Aorta (tissue), 5 donors: ENCODE measurements around the gene BRWD1. TPM values are rescaled to one million over a fixed set of nuclear protein-coding genes. Genes with fewer than 3 reads are reported as not detected.

Source experiments
- ATAC-seq: fragments of 200-7000 bp; cut with Tn5 transposase; one replicate; pipeline ENCODE4 v1.9.1; 2022; ENCODE audit warnings: moderate library complexity; ENCODE audit not compliant: low FRiP score
- DNase-seq, 2 donors: peaks; one replicate each; pipeline ENCODE4 v3.0.0-alpha.2; 2020
- H3K27ac ChIP-seq, 2 donors: one replicate each; pipeline ENCODE4 v1.5.1; 2013; ENCODE audit warnings: low read length in 2 of 2, mild to moderate bottlenecking in 2 of 2, moderate library complexity in 2 of 2, control low read depth in 1 of 2, inconsistent platforms in 1 of 2, low read depth in 1 of 2
- H3K27me3 ChIP-seq, 2 donors: one replicate each; pipeline ENCODE4 v1.6.1; 2013; ENCODE audit warnings: control low read depth in 1 of 2, low read length in 1 of 2, mild to moderate bottlenecking in 1 of 2, moderate library complexity in 1 of 2; ENCODE audit not compliant: insufficient read depth in 2 of 2, control insufficient read depth in 1 of 2
- H3K36me3 ChIP-seq, 2 donors: one replicate each; pipeline ENCODE4 v1.6.1; 2013; ENCODE audit warnings: control low read depth in 1 of 2, low read length in 1 of 2, mild to moderate bottlenecking in 1 of 2; ENCODE audit not compliant: insufficient read depth in 2 of 2, control insufficient read depth in 1 of 2
- H3K4me1 ChIP-seq, 2 donors: one replicate each; pipeline ENCODE4 v1.6.1; 2013; ENCODE audit warnings: low read length in 2 of 2, control low read depth in 1 of 2, mild to moderate bottlenecking in 1 of 2, moderate library complexity in 1 of 2; ENCODE audit not compliant: insufficient read depth in 2 of 2, control insufficient read depth in 1 of 2
- H3K4me3 ChIP-seq, 2 donors: one replicate each; pipeline ENCODE4 v1.5.1; 2013; ENCODE audit warnings: low read length in 2 of 2, control low read depth in 1 of 2, mild to moderate bottlenecking in 1 of 2
- H3K9me3 ChIP-seq: one replicate; pipeline ENCODE4 v1.6.1; 2013; ENCODE audit warnings: mild to moderate bottlenecking, low read length; ENCODE audit not compliant: control insufficient read depth
- WGBS, 2 donors: extraction: QIAGEN DNeasy Blood & Tissue Kit; methylation state at CpG; one replicate each; pipeline ENCODE4 v1.1.7; 2013; 5-methylcytosine and 5-hydroxymethylcytosine counted together
- intact Hi-C, 2 donors: fragments of 100-400 bp; cut with DNase I; formaldehyde crosslinking; loops; one replicate each; pipeline versions ENCODE4 v1.14.2 to v1.15.0; 2022
- polyA plus RNA-seq, 2 donors: library from polyadenylated mRNA; stranded (reverse); fragments of 200-250 nt; gene quantifications; one replicate each; pipeline ENCODE4 v1.2.3, GENCODE V29; 2013
- total RNA-seq, 2 donors: library from RNA; stranded (reverse); fragmentation: NEBNext Ultra II Directional; extraction: Animal tissue kit (Norgen Biotek cat#: 25700); gene quantifications; one replicate each; pipeline ENCODE4 v1.2.1, GENCODE V29; 2021
- donor health status: healthy with polysubstance abuse.
- donor health status: Bipolar disorder and iron deficiency.
- donor health status: DM: no; HTN: no; CAD: no.
- donor health status: DM: no; HTN: no; CAD: no.
- donor health status: DM: yes; HTN: yes; CAD: no.

Gene BRWD1
- total and polyA plus RNA-seq, 4 donors, result 10.0 to 68.5 (median 28.4) TPM

DNA sequence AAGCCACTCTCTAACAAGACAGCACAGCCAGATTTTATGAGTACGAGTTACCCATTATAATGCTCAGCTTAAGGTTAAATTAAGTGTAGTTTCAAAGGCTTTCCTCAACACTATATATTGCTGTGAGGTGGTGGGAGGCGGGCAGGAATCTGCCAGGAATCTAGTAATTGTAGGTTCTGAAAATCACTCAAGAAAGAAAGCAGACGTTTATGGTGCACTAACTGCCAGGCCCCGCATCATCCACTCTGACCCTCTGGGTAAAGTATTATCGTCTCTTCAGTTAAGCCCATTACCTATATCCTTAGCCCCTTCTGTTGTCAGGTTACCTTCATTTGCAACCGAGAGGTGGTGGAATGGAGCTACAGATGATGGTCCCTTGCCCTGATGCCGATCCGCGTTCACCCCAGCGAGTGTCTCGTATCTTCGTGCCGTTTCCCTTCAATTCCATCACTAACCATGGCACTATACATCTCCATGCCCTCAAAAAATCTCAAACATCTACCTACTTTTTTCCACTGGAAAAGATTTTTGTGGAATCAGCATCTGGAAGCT, 23.1 kb upstream of the BRWD1 start:
- no peaks in the 10 kb centered on the region for H3K9me3 ChIP-seq
- peaks cover 0 to under 1% of the 10 kb centered on the region in 2 donors for H3K36me3 ChIP-seq
- ATAC-seq (no peak), DNase-seq (no peak)
- WGBS, 2 donors, result 80 to 87% methylated on average over 13 of the region's 13 CpGs
- no peak overlapping the region for H3K27ac ChIP-seq
- no peak overlapping the region for H3K4me3 ChIP-seq
- H3K4me1 ChIP-seq, result no peaks in the 10 kb centered on the region
- intact Hi-C loops, result no loop called here
- no peaks in the 10 kb centered on the region for H3K27me3 ChIP-seq

DNA sequence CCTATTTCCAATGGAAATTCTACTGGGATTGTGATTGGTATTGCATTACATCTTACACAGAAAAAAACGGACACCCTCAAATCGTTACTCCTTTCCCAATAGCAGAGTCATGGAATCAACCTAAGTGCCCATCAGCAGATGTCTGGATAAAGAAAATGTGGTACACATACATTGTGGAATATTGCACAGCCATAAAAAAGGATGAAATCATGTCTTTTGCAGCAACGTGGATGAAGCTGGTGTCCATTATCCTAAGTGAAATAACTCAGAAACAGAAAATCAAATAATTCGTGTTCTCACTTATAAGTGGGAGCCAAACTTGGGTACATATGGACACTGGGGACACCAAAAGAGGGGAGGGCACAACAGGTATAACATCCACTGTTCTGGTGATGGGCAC, 21.2 kb upstream of the BRWD1 start:
- Histone ChIP-seq H3K27me3 (no peaks in the 10 kb centered on the region), H3K9me3 (no peaks in the 10 kb centered on the region), H3K4me1 (no peaks in the 10 kb centered on the region), H3K4me3 (no peak overlapping the region), H3K36me3 (no peaks in the 10 kb centered on the region), H3K27ac (no peak overlapping the region)
- WGBS, 2 donors, result 93 to 96% methylated on average over 4 of the region's 4 CpGs
- intact Hi-C loops, result no loop called here
- DNase-seq (no peak), ATAC-seq (no peak)

DNA sequence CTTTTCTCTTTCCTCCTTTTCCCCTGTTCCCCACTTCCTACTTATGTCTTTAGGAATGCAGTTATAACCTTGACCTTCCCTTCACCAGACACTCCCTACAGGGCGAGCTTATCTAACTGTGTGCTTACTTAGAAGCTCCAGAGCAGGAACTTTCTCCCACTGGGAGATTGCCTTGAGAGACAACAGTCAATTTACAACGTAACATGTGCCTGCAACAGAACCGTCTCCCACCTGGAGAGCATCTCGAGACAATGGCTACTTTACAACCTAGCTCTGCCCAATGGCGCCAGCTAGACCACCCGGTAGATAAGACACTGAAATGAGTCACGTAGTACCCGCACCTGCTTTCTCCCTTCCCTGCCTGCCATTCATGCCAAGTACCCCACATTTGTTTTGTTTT, 18.7 kb upstream of the BRWD1 start:
- H3K4me1 ChIP-seq, result no peaks in the 10 kb centered on the region
- ATAC-seq, result no peak
- 72 to 73% methylated on average over 8 of the region's 8 CpGs for WGBS, 2 donors
- H3K9me3 ChIP-seq, result no peaks in the 10 kb centered on the region
- no peaks in the 10 kb centered on the region for H3K36me3 ChIP-seq
- H3K27me3 ChIP-seq, result no peaks in the 10 kb centered on the region
- H3K27ac ChIP-seq, result no peak overlapping the region
- intact Hi-C loops, result no loop called here
- no peak overlapping the region for H3K4me3 ChIP-seq
- no peak for DNase-seq

DNA sequence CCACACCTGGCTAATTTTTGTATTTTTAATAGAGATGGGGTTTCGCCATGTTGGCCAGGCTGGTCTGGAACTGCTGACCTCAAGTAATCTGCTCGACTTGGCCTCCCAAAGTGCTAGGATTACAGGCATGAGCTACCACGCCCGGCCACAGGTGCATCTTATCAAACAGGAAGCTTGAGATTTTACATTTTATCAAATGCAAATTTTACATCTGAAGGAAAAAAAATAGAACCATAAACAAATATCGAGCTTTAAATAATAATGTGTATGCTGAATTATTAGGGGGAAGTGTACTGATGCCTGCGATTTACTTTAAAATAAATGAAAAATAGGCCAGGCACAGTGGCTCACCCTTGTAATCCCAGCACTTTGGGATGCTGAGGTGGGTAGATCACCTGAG, 16.6 kb upstream of the BRWD1 start:
- Histone ChIP-seq H3K4me3 (no peak overlapping the region), H3K4me1 (no peaks in the 10 kb centered on the region), H3K27me3 (no peaks in the 10 kb centered on the region), H3K36me3 (no peaks in the 10 kb centered on the region), H3K27ac (no peak overlapping the region), H3K9me3 (no peaks in the 10 kb centered on the region)
- WGBS, 2 donors, result 91 to 92% methylated on average over 6 of the region's 6 CpGs
- DNase-seq (no peak), ATAC-seq (no peak)
- intact Hi-C loops, result no loop called here

DNA sequence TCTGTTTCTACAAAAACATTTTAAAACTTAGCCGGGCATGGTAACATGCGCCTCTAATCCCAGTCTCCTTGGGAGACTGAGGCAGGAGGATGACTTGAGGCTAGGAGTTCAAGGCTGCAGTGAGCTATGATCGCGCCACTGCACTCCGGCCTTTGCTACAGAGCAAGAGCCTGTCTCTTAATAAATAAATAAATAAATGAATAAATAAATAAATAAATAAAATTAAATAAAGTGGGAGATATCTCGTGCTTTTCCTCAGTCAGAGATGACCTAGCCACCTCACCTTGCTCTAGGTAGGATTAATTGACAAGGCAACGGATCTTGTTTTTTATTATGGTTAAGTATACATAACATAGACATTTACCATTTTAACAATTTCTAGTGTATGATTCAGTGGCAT, 14.3 kb upstream of the BRWD1 start:
- ATAC-seq, result no peak
- no peak overlapping the region for H3K4me3 ChIP-seq
- 96 to 98% methylated on average over 7 of the region's 7 CpGs for WGBS, 2 donors
- H3K4me1 ChIP-seq, result no peaks in the 10 kb centered on the region
- no peaks in the 10 kb centered on the region for H3K9me3 ChIP-seq
- no peak for DNase-seq
- intact Hi-C loops, result no loop called here
- no peak overlapping the region for H3K27ac ChIP-seq
- H3K27me3 ChIP-seq, result no peaks in the 10 kb centered on the region
- no peaks in the 10 kb centered on the region for H3K36me3 ChIP-seq

DNA sequence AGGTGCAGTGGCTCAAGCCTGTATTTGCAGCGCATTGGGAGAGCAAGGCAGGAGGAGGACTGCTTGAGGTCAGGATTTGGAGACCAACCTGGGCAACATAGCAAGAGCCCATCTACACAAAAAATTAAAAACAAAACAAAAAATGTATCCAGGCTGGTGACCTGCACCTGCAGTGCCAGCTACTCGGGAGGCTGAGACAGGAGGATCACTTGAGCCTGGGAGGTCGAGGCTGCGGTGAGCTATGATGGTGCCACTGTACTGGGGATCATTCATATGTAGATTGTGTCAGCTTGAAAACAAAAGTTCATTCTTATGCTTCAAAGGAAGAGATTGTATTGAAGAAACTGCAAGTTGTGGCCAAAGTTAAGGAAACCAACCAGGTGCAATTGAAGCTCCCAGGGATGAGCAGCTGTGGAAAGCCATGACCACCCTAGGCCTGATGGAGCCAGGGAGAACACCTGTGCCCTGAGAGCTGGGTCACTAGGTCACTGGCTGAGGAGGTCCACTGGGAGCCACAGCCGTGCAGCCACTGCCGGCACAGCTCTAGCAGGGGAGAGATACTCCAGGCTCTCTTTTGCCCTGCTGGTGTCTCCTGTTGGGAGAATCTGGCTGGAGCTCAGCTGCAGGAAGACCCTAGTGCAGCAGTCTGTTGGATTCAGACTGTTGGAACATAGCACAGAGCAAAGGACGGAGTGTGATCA, 13.3 kb upstream of the BRWD1 start:
- ATAC-seq (no peak), DNase-seq (no peak)
- no peaks in the 10 kb centered on the region for H3K9me3 ChIP-seq
- H3K36me3 ChIP-seq, result no peaks in the 10 kb centered on the region
- intact Hi-C loops, result no loop called here
- 88 to 92% methylated on average over 7 of the region's 7 CpGs for WGBS, 2 donors
- H3K27me3 ChIP-seq, result no peaks in the 10 kb centered on the region
- no peak overlapping the region for H3K4me3 ChIP-seq
- H3K4me1 ChIP-seq, result no peaks in the 10 kb centered on the region
- H3K27ac ChIP-seq, result no peak overlapping the region

DNA sequence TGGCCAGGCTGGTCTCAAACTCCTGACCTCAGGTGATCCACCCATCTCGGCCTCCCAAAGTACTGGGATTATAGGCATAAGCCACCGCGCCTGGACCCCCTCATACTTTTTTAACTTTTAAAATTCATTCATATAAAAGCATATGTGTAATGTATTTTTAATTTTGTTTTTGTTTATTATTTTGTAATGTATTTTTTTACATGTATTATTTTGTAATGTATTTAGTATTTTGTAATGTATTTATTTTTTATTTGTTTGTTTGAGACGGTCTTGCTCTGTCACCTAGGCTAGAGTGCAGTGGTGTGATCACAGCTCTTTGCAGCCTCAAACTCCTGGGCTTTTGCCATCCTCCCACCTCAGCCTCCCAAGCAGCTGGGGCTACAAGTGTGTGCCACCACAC, 12.0 kb upstream of the BRWD1 start:
- ATAC-seq, result no peak
- Histone ChIP-seq H3K36me3 (no peaks in the 10 kb centered on the region), H3K9me3 (no peaks in the 10 kb centered on the region), H3K4me3 (no peak overlapping the region), H3K27me3 (no peaks in the 10 kb centered on the region), H3K27ac (no peak overlapping the region), H3K4me1 (no peaks in the 10 kb centered on the region)
- intact Hi-C loops, result no loop called here
- WGBS, 2 donors, result 97 to 98% methylated on average over 4 of the region's 4 CpGs
- no peak for DNase-seq

DNA sequence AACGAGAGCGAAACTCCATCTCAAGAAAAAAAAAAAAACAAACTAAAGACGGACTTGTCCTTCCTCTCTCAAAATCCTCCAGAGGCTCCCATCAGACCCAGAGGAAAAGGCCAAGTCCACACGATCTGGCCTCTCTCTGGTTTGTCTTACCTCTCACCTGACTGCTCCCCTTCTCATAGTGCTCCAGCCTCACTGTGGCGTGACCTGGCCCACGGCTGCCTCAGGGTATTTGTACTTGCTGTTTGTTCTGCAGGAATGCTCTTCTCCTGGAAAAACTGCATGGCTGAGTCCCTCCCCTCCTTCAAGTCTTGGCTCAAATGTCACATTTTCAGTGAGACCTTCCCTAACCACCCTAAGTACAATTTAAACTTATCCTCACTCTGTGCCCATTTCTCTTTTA, 8.0 kb upstream of the BRWD1 start:
- WGBS, 2 donors, result 84 to 89% methylated on average over 6 of the region's 6 CpGs
- intact Hi-C loops, result no loop called here
- Histone ChIP-seq H3K27ac (no peak overlapping the region), H3K4me1 (no peaks in the 10 kb centered on the region), H3K36me3 (no peaks in the 10 kb centered on the region), H3K4me3 (no peak overlapping the region), H3K9me3 (no peaks in the 10 kb centered on the region), H3K27me3 (no peaks in the 10 kb centered on the region)
- ATAC-seq (no peak), DNase-seq (no peak)

DNA sequence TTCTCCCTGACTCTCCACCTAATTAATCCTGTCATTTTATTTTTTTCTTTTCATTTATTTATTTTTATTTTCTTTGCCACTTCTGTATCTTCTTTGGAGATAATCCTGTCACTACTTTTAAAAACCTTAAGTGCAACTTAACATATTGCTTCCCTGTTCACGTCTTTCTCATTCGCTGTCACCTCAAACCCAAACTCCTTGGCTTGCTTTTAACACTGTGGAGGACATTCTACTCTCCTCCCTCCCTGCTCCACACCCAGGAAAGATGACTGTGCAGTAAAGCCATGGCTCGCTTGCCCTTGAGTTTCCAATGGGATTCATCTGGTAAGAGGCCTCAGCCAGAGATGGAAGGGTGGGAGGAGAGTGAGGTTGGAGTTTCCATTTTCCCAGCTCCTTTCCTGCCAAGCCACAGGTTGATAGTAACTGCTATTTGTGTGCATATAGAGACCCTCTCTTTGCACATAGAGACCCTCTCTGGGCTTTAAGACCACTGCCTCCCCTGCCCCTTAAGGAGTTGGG, 6.4 kb upstream of the BRWD1 start:
- intact Hi-C loops, result no loop called here
- WGBS, 2 donors, result 72 to 75% methylated on average over 3 of the region's 3 CpGs
- Histone ChIP-seq H3K27ac (no peak overlapping the region), H3K9me3 (no peaks in the 10 kb centered on the region), H3K27me3 (no peaks in the 10 kb centered on the region), H3K4me3 (no peak overlapping the region), H3K4me1 (no peaks in the 10 kb centered on the region), H3K36me3 (no peaks in the 10 kb centered on the region)
- DNase-seq, result no peak
- ATAC-seq, result no peak
